Measurements from ENCODE around the gene RTP3. TPM values are rescaled to one million over a fixed set of nuclear protein-coding genes. Genes with fewer than 3 reads are reported as not detected.

RTP3 gene
- total and polyA plus RNA-seq, 2 of the 8 experiments (the other 6 are each of a cell fraction or from before 2014, with no cell fraction given): 0.08 TPM; not detected in 1

GRCh38 chr3:46465196-46465520 lies 32.6 kb upstream of the RTP3 start:
- FAIRE-seq (no peak), DNase-seq (ENCODE audit: low read depth in 1 of 2, low spot score in 2 of 2) (no peak)
- no peaks in the 10 kb centered on the region for H3K79me1 ChIP-seq (ENCODE audit: low read depth, low read length)
- no peak overlapping the region; a peak in 1 of 7 replicates for H3K9ac ChIP-seq (replicated peaks in 1 of 4; ENCODE audit: extremely low read depth in 1 of 4, low read depth in 3 of 4, low read length in 3 of 4)
- H3K9me3 ChIP-seq (ENCODE audit: insufficient read depth in 2 of 2, low read depth in 1 of 2, low read length in 1 of 2): no peaks in the 10 kb centered on the region
- H3K4me3 ChIP-seq (ENCODE audit: extremely low read depth in 1 of 4, insufficient read depth in 2 of 4, low read depth in 3 of 4, low read length in 4 of 4): peak overlapping the region in 3 of 4 experiments; percentile 20 to 56 (median 48); a peak in 6 of 8 replicates
- peaks cover 0 to 6% (median 4%) of the 10 kb centered on the region in 4 experiments; a peak in 4 of 7 replicates for H3K4me1 ChIP-seq (replicated peaks in 1 of 4; ENCODE audit: control insufficient read depth in 3 of 4, insufficient read depth in 4 of 4, low read length in 3 of 4)
- peaks cover 7 to 28% (median 24%) of the 10 kb centered on the region in 4 experiments for H3K27me3 ChIP-seq (replicated peaks in 1 of 4; ENCODE audit: control insufficient read depth in 3 of 4, extremely low read depth in 1 of 4, insufficient read depth in 3 of 4, low read length in 3 of 4)
- no peaks in the 10 kb centered on the region for H3K79me2 ChIP-seq (ENCODE audit: control insufficient read depth in 1 of 2, insufficient read depth in 2 of 2, low read length in 2 of 2)
- no peak overlapping the region for H4K91ac ChIP-seq (replicated peaks; ENCODE audit: insufficient read length, low read length)
- H2AK5ac ChIP-seq (ENCODE audit: low read depth, low read length): no peak overlapping the region
- POLR2A ChIA-PET (ENCODE audit: partially characterized antibody): interaction anchor here (1.4 to 1.6 kb wide), 3 partner anchors 10 to 118 kb away, joined by 3 read pairs; no protein-coding TSS in a partner anchor
- H4K5ac ChIP-seq (ENCODE audit: insufficient read length, low read depth, low read length): no peak overlapping the region
- H2AFZ ChIP-seq (ENCODE audit: low read length): peak overlapping the region; percentile 67; the same call in 1 of the 2 replicates
- no peaks in the 10 kb centered on the region for H4K20me1 ChIP-seq (replicated peaks in 1 of 2; ENCODE audit: control insufficient read depth in 1 of 2, insufficient read depth in 2 of 2, low read length in 2 of 2)
- H3K4ac ChIP-seq (replicated peaks; ENCODE audit: insufficient read length, low read depth, low read length): no peak overlapping the region
- H3K56ac ChIP-seq (replicated peaks; ENCODE audit: insufficient read length, low read depth, low read length): no peak overlapping the region
- no peak overlapping the region for H3K27ac ChIP-seq (ENCODE audit: low read depth, low read length)
- no peak overlapping the region; the same call in 1 of the 2 replicates for H2BK15ac ChIP-seq (ENCODE audit: low read length)
- H3K14ac ChIP-seq (ENCODE audit: insufficient read length): no peak overlapping the region
- no peak overlapping the region for H2BK120ac ChIP-seq (replicated peaks; ENCODE audit: low read depth, low read length)
- H2BK5ac ChIP-seq (ENCODE audit: low read depth, low read length): no peak overlapping the region
- H3K18ac ChIP-seq (ENCODE audit: extremely low read depth, low read length): 0 out of 2 replicates have a peak overlapping the region, but pooled peaks have one; percentile 13
- peaks cover 2% of the 10 kb centered on the region for H3K23me2 ChIP-seq (ENCODE audit: low read depth, low read length)
- no peak overlapping the region for H4K8ac ChIP-seq (ENCODE audit: extremely low read depth, insufficient read depth, low read length)
- H2BK20ac ChIP-seq (ENCODE audit: low read length): no peak overlapping the region
- H3K36me3 ChIP-seq (ENCODE audit: control insufficient read depth in 2 of 4, insufficient read depth in 4 of 4, low read length in 3 of 4): no peaks in the 10 kb centered on the region
- H3K23ac ChIP-seq (ENCODE audit: insufficient read length): no peak overlapping the region
- 68% methylated on average over 2 of the region's 2 CpGs; no CpG with 5 or more reads in 1 of the 2 experiments for WGBS, 2 experiments (ENCODE audit: extremely low coverage in 1 of 2, insufficient coverage in 1 of 2, insufficient read length in 1 of 2, insufficient replicate concordance in 2 of 2, low coverage in 1 of 2, low lambda C conversion rate in 2 of 2, missing lambda C conversion rate in 1 of 2)
- H2BK12ac ChIP-seq (ENCODE audit: low read depth, low read length): no peak overlapping the region
- H3K4me2 ChIP-seq (ENCODE audit: insufficient read depth in 1 of 2, low read depth in 2 of 2, low read length in 2 of 2): peak overlapping the region; percentile 69 to 88
- CTCF ChIA-PET (ENCODE audit: partially characterized antibody): interaction anchor here (0.6 to 4.3 kb wide), 9 partner anchors 13 to 476 kb away, joined by 3 to 40 read pairs (median 3); no protein-coding TSS in a partner anchor
